ENCODE data around the gene MFSD1.

GRCh38 chr3:158776531-158776930 lies 25.3 kb upstream of the MFSD1 start:
- no peak for TF ChIP-seq CTCF (IDR thresholded peaks at IDR 0.05)
- TF ChIP-seq POLR2AphosphoS5 (IDR thresholded peaks at IDR 0.05; ENCODE audit: low read depth, low read length) = no peak
- no peak for TF ChIP-seq REST (IDR thresholded peaks at IDR 0.05; ENCODE audit: insufficient read depth in 1 of 2, low read depth in 2 of 2, low read length in 1 of 2)
- TF ChIP-seq SIN3A (IDR thresholded peaks at IDR 0.05; ENCODE audit: borderline replicate concordance, insufficient read depth, low read depth, low read length) = no peak

Data from Panc1 (cell line).